CD4-positive, alpha-beta T cell treated with Interleukin-4 for 1 hour (primary cell): ENCODE data around the gene POU4F3.
A peak's percentile ranks its signal among the peaks of the same experiment; 100 is the strongest.
"Not testable (repeated sequence)": the region's sequence is repeated elsewhere in the genome, so short reads cannot be mapped to it uniquely, and the experiment has no call there.

Source experiments
- DNase-seq, 2 donors: peaks; one replicate each; pipeline ENCODE4 v3.0.0-alpha.2; 2020 to 2022

The POU4F3 gene

GRCh38 chr5:146338774-146339714 is at the start of gene POU4F3:
Gene POU4F3 (plus strand): TSS chr5:146338839. CDS start chr5:146339113, 274 bp downstream.
- no peak for DNase-seq

- no peak for DNase-seq
Observed at GRCh38 chr5:146290318-146290717, 48.3 kb upstream of the POU4F3 start.

GRCh38 chr5:146291421-146292074 is 47.1 kb upstream of the POU4F3 start:
- peak in 1 of 2 donors; percentile 48 for DNase-seq

- DNase-seq = no peak
Observed at GRCh38 chr5:146296245-146296644, 42.4 kb upstream of the POU4F3 start.

GRCh38 chr5:146298920-146299319 is 39.7 kb upstream of the POU4F3 start:
- not testable (repeated sequence) for DNase-seq

GRCh38 chr5:146301626-146302025 is 37.0 kb upstream of the POU4F3 start:
- DNase-seq = no peak

GRCh38 chr5:146302406-146302805 is 36.2 kb upstream of the POU4F3 start:
- no peak for DNase-seq

- DNase-seq = no peak
Observed at GRCh38 chr5:146306838-146307237, 31.8 kb upstream of the POU4F3 start.

- DNase-seq = no peak
Observed at GRCh38 chr5:146307796-146308195, 30.8 kb upstream of the POU4F3 start.

- no peak for DNase-seq
Observed at GRCh38 chr5:146310540-146310939, 28.1 kb upstream of the POU4F3 start.

- DNase-seq = no peak
Observed at GRCh38 chr5:146311278-146311677, 27.4 kb upstream of the POU4F3 start.

GRCh38 chr5:146313027-146313426 is 25.6 kb upstream of the POU4F3 start:
- peak in 1 of 2 donors; percentile 12 for DNase-seq

GRCh38 chr5:146321571-146321970 is 17.1 kb upstream of the POU4F3 start:
- DNase-seq = no peak

- no peak for DNase-seq
Observed at GRCh38 chr5:146327257-146327870, 11.3 kb upstream of the POU4F3 start.

GRCh38 chr5:146327989-146328388 is 10.7 kb upstream of the POU4F3 start:
- DNase-seq = no peak

GRCh38 chr5:146329697-146330096 is 8.9 kb upstream of the POU4F3 start:
- no peak for DNase-seq

- no peak for DNase-seq
Observed at GRCh38 chr5:146331423-146331822, 7.2 kb upstream of the POU4F3 start.

- DNase-seq = no peak
Observed at GRCh38 chr5:146334074-146334533, 4.5 kb upstream of the POU4F3 start.

- DNase-seq = no peak
Observed at GRCh38 chr5:146336197-146336596, 2.4 kb upstream of the POU4F3 start.

- DNase-seq = no peak
Observed at GRCh38 chr5:146337264-146337904, 1.3 kb upstream of the POU4F3 start.

GRCh38 chr5:146337928-146338327 is 711 bp upstream of the POU4F3 start:
- no peak for DNase-seq

- DNase-seq = no peak
Observed at GRCh38 chr5:146339715-146340259, 1.1 kb downstream of the POU4F3 start.
